SU-DHL-6 (cell line): ENCODE data around the gene GARRE1.

Experiments used
- H2AFZ ChIP-seq: fragments of 200-600 bp; sonication (generic); 2 replicates; pipeline ENCODE4 v1.6.1; 2014; ENCODE audit warnings: low read depth, mild to moderate bottlenecking, moderate library complexity, mixed read lengths, antibody characterized with exemption, low read length; ENCODE audit not compliant: severe bottlenecking
- H3F3A ChIP-seq: fragments of 200-600 bp; shearing (Covaris generic); 2 replicates; pipeline ENCODE4 v1.6.0; 2016; ENCODE audit warnings: antibody characterized with exemption, mild to moderate bottlenecking; ENCODE audit not compliant: insufficient read depth
- H3K27ac ChIP-seq: fragments of 200-600 bp; sonication (generic); 2 replicates; pipeline ENCODE4 v1.5.1; 2016; ENCODE audit warnings: low read depth, mild to moderate bottlenecking, low read length, moderate library complexity, mixed read lengths
- H3K27me3 ChIP-seq: fragments of 200-600 bp; sonication (generic), shearing (Covaris generic); 2 replicates; pipeline ENCODE4 v1.6.0; 2014; ENCODE audit warnings: mild to moderate bottlenecking, low read length
- H3K36me3 ChIP-seq: fragments of 200-600 bp; sonication (generic); 2 replicates; pipeline ENCODE4 v1.6.1; 2014; ENCODE audit warnings: mild to moderate bottlenecking, low read length, mixed read lengths
- H3K4me2 ChIP-seq: fragments of 300-600, 200-600 bp; shearing (Covaris generic), sonication (generic); 2 replicates; pipeline ENCODE4 v1.6.0; 2014; ENCODE audit warnings: low read length, low read depth, mild to moderate bottlenecking; ENCODE audit not compliant: poor library complexity, severe bottlenecking
- H3K4me3 ChIP-seq: fragments of 200-600 bp; sonication (generic); 2 replicates; pipeline ENCODE4 v1.5.1; 2014; ENCODE audit warnings: antibody characterized with exemption, low read length, mild to moderate bottlenecking, mixed read lengths; ENCODE audit not compliant: insufficient read depth, poor library complexity, severe bottlenecking
- H3K79me2 ChIP-seq: fragments of 200-600 bp; sonication (generic); 2 replicates; pipeline ENCODE4 v1.6.1; 2014; ENCODE audit warnings: mild to moderate bottlenecking, low read length, moderate library complexity; ENCODE audit not compliant: insufficient read depth
- H3K9ac ChIP-seq: fragments of 200-600 bp; sonication (generic); 2 replicates; pipeline ENCODE4 v1.7.0; 2014; ENCODE audit warnings: mild to moderate bottlenecking, low read length
- H3K9me2 ChIP-seq: fragments of 200-600 bp; sonication (generic); replicated peaks from 2 replicates; pipeline ENCODE4 v1.6.1; 2014; ENCODE audit warnings: low read length; ENCODE audit not compliant: insufficient read depth
- H3K9me3 ChIP-seq: fragments of 200-600 bp; sonication (generic); 2 replicates; pipeline ENCODE4 v1.6.1; 2014; ENCODE audit warnings: low read length, mixed read lengths; ENCODE audit not compliant: insufficient read depth
- H4K20me1 ChIP-seq: fragments of 200-600 bp; sonication (generic); 2 replicates; pipeline ENCODE4 v1.6.1; 2014; ENCODE audit warnings: low read depth, mild to moderate bottlenecking, antibody characterized with exemption, low read length, moderate library complexity, mixed read lengths
- CTCF ChIP-seq: fragments of 200-600 bp; sonication (generic); IDR thresholded peaks from one replicate; pipeline ENCODE4 v1.5.1; 2017; ENCODE audit warnings: antibody characterized with exemption, mild to moderate bottlenecking, low read length, moderate library complexity; ENCODE audit not compliant: insufficient read depth, poor library complexity, severe bottlenecking
- EZH2phosphoT487 ChIP-seq: fragments of 200-600 bp; sonication (generic), shearing (Covaris generic); conservative IDR thresholded peaks from 2 replicates; pipeline ENCODE4 v1.6.1; 2018; ENCODE audit warnings: mild to moderate bottlenecking, antibody characterized with exemption, low read length, moderate library complexity, mixed read lengths

GARRE1 gene

GRCh38 chr19:34254698-34255432 lies 511 bp downstream of the GARRE1 start:
- no peaks in the 10 kb centered on the region for H3K9me3 ChIP-seq
- peak overlapping the region; percentile 34 for H2AFZ ChIP-seq
- no peaks in the 10 kb centered on the region for H3F3A ChIP-seq
- no peaks in the 10 kb centered on the region for H3K9me2 ChIP-seq
- H3K27me3 ChIP-seq = no peaks in the 10 kb centered on the region
- H3K27ac ChIP-seq = no peak overlapping the region; the same call in 1 of the 2 replicates
- peak overlapping the region; percentile 66 for H3K4me2 ChIP-seq
- H4K20me1 ChIP-seq = no peaks in the 10 kb centered on the region
- TF ChIP-seq EZH2phosphoT487 (no peak), CTCF (no peak)
- H3K79me2 ChIP-seq = peaks cover 24% of the 10 kb centered on the region
- H3K4me3 ChIP-seq = peak overlapping the region; percentile 73
- H3K36me3 ChIP-seq = no peaks in the 10 kb centered on the region
- peak overlapping the region; percentile 71 for H3K9ac ChIP-seq

GRCh38 chr19:34255546-34255945 lies 1.2 kb downstream of the GARRE1 start:
- no peak overlapping the region for H2AFZ ChIP-seq
- no peaks in the 10 kb centered on the region for H3K9me2 ChIP-seq
- H4K20me1 ChIP-seq = no peaks in the 10 kb centered on the region
- TF ChIP-seq EZH2phosphoT487 (no peak), CTCF (no peak)
- no peaks in the 10 kb centered on the region for H3K9me3 ChIP-seq
- H3K36me3 ChIP-seq = no peaks in the 10 kb centered on the region
- no peak overlapping the region for H3K27ac ChIP-seq
- peaks cover 25% of the 10 kb centered on the region for H3K79me2 ChIP-seq
- peak overlapping the region; percentile 71 for H3K9ac ChIP-seq
- H3K4me2 ChIP-seq = peak overlapping the region; percentile 66
- H3F3A ChIP-seq = no peaks in the 10 kb centered on the region
- H3K4me3 ChIP-seq = peak overlapping the region; percentile 73
- no peaks in the 10 kb centered on the region for H3K27me3 ChIP-seq

- H3K4me2 ChIP-seq = peak overlapping the region; percentile 5
Observed at GRCh38 chr19:34256835-34257558, 2.6 kb downstream of the GARRE1 start.

More at GRCh38 chr19:34256835-34257558, 2.6 kb downstream of the GARRE1 start:
- H2AFZ ChIP-seq = no peak overlapping the region
- no peaks in the 10 kb centered on the region for H3F3A ChIP-seq
- no peak overlapping the region for H3K4me3 ChIP-seq
- H3K9me2 ChIP-seq = no peaks in the 10 kb centered on the region
- H3K9me3 ChIP-seq = no peaks in the 10 kb centered on the region
- H3K27me3 ChIP-seq = no peaks in the 10 kb centered on the region
- H3K27ac ChIP-seq = no peak overlapping the region
- no peaks in the 10 kb centered on the region for H3K36me3 ChIP-seq
- no peaks in the 10 kb centered on the region for H4K20me1 ChIP-seq
- H3K9ac ChIP-seq = no peak overlapping the region
- H3K79me2 ChIP-seq = peaks cover 30% of the 10 kb centered on the region
- TF ChIP-seq CTCF (no peak), EZH2phosphoT487 (no peak)
